Tibial nerve (tissue), 4 donors: ENCODE measurements around the gene CHST12. TPM values are rescaled to one million over a fixed set of nuclear protein-coding genes. Genes with fewer than 3 reads are reported as not detected.

Experiments used
- DNase-seq, 2 donors: peaks; one replicate each; pipeline ENCODE4 v3.0.0-alpha.2; 2019; ENCODE audit warnings: low spot score in 2 of 2
- H3K27ac ChIP-seq, 4 donors: fragments of 200-600 bp; sonication (generic) in 3 of 4; one replicate each; pipeline ENCODE4 v1.5.1; 2017 to 2019; ENCODE audit warnings: mild to moderate bottlenecking in 1 of 4
- H3K27me3 ChIP-seq, 2 donors: fragments of 200-600 bp; sonication (generic) in 1 of 2; one replicate each; pipeline versions ENCODE4 v1.5.1 to v1.6.0; 2017 to 2019
- H3K36me3 ChIP-seq, 3 donors: fragments of 200-600 bp; sonication (generic); one replicate each; pipeline ENCODE4 v1.5.1; 2018 to 2019
- H3K4me1 ChIP-seq, 4 donors: fragments of 200-600 bp; sonication (generic) in 3 of 4; one replicate each; pipeline ENCODE4 v1.5.1; 2017 to 2019
- H3K4me3 ChIP-seq, 4 donors: fragments of 200-600 bp; sonication (generic) in 3 of 4; one replicate each; pipeline ENCODE4 v1.5.1; 2017 to 2019; ENCODE audit warnings: mild to moderate bottlenecking in 1 of 4, moderate library complexity in 1 of 4
- H3K9me3 ChIP-seq, 4 donors: fragments of 200-600 bp; sonication (generic) in 3 of 4; one replicate each; pipeline ENCODE4 v1.5.1; 2017 to 2019
- CTCF ChIP-seq, 5 experiments: fragments of 200-600 bp in 3 of 5; fragments of 450-650 bp in 2 of 5; sonication (generic) in 3 of 5; IDR thresholded peaks; one replicate each; pipeline ENCODE4 v1.5.1; 2016 to 2019; ENCODE audit warnings: antibody characterized with exemption in 5 of 5, mild to moderate bottlenecking in 3 of 5, moderate library complexity in 2 of 5
- EP300 ChIP-seq, 2 donors: sonication (generic); formaldehyde crosslinking; IDR thresholded peaks; one replicate each; pipeline ENCODE4 v1.6.1; 2017; ENCODE audit warnings: antibody characterized with exemption in 2 of 2, mild to moderate bottlenecking in 1 of 2
- POLR2A ChIP-seq, 2 donors: fragments of 450-650 bp; IDR thresholded peaks; one replicate each; pipeline ENCODE4 v1.6.1; 2017; ENCODE audit warnings: antibody characterized with exemption in 2 of 2, mild to moderate bottlenecking in 2 of 2, moderate library complexity in 2 of 2
- WGBS, 2 donors: methylation state at CpG; one replicate each; pipeline ENCODE4 v1.1.5; 2018; 5-methylcytosine and 5-hydroxymethylcytosine counted together
- small RNA-seq: library from RNA; depleted of rRNA; stranded (forward); fragments of <200 nt; gene quantifications from one replicate; pipeline ENCODE3, GENCODE V24; 2016
- total RNA-seq, 4 donors: library from RNA; depleted of rRNA; stranded (reverse); fragments of >200 nt; gene quantifications; one replicate each; pipeline ENCODE4 v1.1.0, GENCODE V29; 2016

The CHST12 gene
- total RNA-seq, 4 donors from 2014 or later, result 21.0 to 29.9 (median 29.3) TPM

GRCh38 chr7:2497065-2497464 is 93.7 kb downstream of the CHST12 start:
- Histone ChIP-seq H3K27me3 (peaks cover 0 to 44% of the 10 kb centered on the region in 2 donors), H3K9me3 (no peaks in the 10 kb centered on the region), H3K36me3 (no peaks in the 10 kb centered on the region), H3K4me3 (no peak overlapping the region), H3K4me1 (peaks cover 0 to 24% (median 0%) of the 10 kb centered on the region in 4 donors), H3K27ac (no peak overlapping the region)
- no peak for DNase-seq
- no peak for TF ChIP-seq EP300 (IDR thresholded peaks at IDR 0.05)
- TF ChIP-seq CTCF (IDR thresholded peaks at IDR 0.05), result no peak
- no peak for TF ChIP-seq POLR2A (IDR thresholded peaks at IDR 0.05)
- WGBS, 2 donors, result 94 to 95% methylated on average over 3 of the region's 3 CpGs

- 38 to 41% methylated on average over 21 to 24 of the region's 25 CpGs for whole genome bisulfite sequencing, 2 donors
- Histone ChIP-seq H3K4me3 (no peak overlapping the region), H3K9me3 (no peaks in the 10 kb centered on the region), H3K36me3 (no peaks in the 10 kb centered on the region), H3K4me1 (peaks cover 0 to 24% (median 0%) of the 10 kb centered on the region in 4 donors), H3K27me3 (peaks cover 0 to 48% of the 10 kb centered on the region in 2 donors), H3K27ac (no peak overlapping the region)
- TF ChIP-seq POLR2A (IDR thresholded peaks at IDR 0.05) (no peak), EP300 (IDR thresholded peaks at IDR 0.05) (no peak), CTCF (IDR thresholded peaks at IDR 0.05) (no peak)
- no peak for DNase-seq
These were observed 94.3 kb downstream of the CHST12 start for GRCh38 chr7:2497500-2498336.

Small RNA genes lying within 50 kb of the gene (small RNA-seq; reads per million reads assigned to genes)
- gene AC004840.2, result not detected

Other genes starting within 250 kb of the CHST12 start
- gene MAD1L1, start 170.7 kb upstream of the CHST12 start, total RNA-seq, result 100 to 1,000 TPM in 1 of 4 donors, 10 to 100 TPM in 3; 60.3 to 149 (median 73.7) TPM
- 10 to 100 TPM; 13.4 to 24.7 (median 15.8) TPM for gene MRM2, start 161.4 kb upstream of the CHST12 start, total RNA-seq
- gene NUDT1, start 161.4 kb upstream of the CHST12 start, total RNA-seq, result 10 to 100 TPM; 12.9 to 37.6 (median 26.6) TPM
- 10 to 100 TPM in 3 of 4 donors, 1 to 10 TPM in 1; 8.6 to 39.6 (median 18.9) TPM for gene SNX8, start 89.2 kb upstream of the CHST12 start, total RNA-seq
- 100 to 1,000 TPM; 124 to 232 (median 147) TPM for gene EIF3B, start 48.8 kb upstream of the CHST12 start, total RNA-seq
- not detected for gene GRIFIN, start 72.8 kb downstream of the CHST12 start, total RNA-seq
- gene LFNG, start 116.2 kb downstream of the CHST12 start, total RNA-seq, result 10 to 100 TPM in 3 of 4 donors, 1 to 10 TPM in 1; 8.8 to 21.6 (median 11.3) TPM
- 10 to 100 TPM; 38.0 to 72.9 (median 52.0) TPM for gene BRAT1, start 151.9 kb downstream of the CHST12 start, total RNA-seq
- gene IQCE, start 155.4 kb downstream of the CHST12 start, total RNA-seq, result 10 to 100 TPM; 16.8 to 46.9 (median 26.9) TPM
- gene TTYH3, start 228.4 kb downstream of the CHST12 start, total RNA-seq, result 10 to 100 TPM in 3 of 4 donors, 1 to 10 TPM in 1; 7.2 to 43.2 (median 15.7) TPM